Progenitor cell of endocrine pancreas (in vitro differentiated cells): ENCODE data around the gene C3orf85. TPM values are rescaled to one million over a fixed set of nuclear protein-coding genes. Genes with fewer than 3 reads are reported as not detected.

Experiments
- DNase-seq: peaks from one replicate; pipeline ENCODE4 v3.0.0; 2021; ENCODE audit warnings: low spot score; ENCODE audit not compliant: unreplicated experiment
- H3K27ac Mint-ChIP-seq: 2 replicates; pipeline ENCODE4 v1.8.0; 2021; ENCODE audit warnings: mild to moderate bottlenecking, moderate library complexity, mixed read lengths
- H3K27me3 Mint-ChIP-seq: 2 replicates; pipeline ENCODE4 v1.8.0; 2021; ENCODE audit warnings: mixed read lengths
- H3K36me3 Mint-ChIP-seq: 2 replicates; pipeline ENCODE4 v1.8.0; 2022; ENCODE audit warnings: mixed read lengths; ENCODE audit not compliant: insufficient read depth
- H3K4me1 Mint-ChIP-seq: 2 replicates; pipeline ENCODE4 v1.8.0; 2021; ENCODE audit warnings: low read depth, mixed read lengths
- H3K4me3 Mint-ChIP-seq: 2 replicates; pipeline ENCODE4 v1.8.0; 2021; ENCODE audit warnings: low read depth, mild to moderate bottlenecking, moderate library complexity, mixed read lengths
- H3K9me3 Mint-ChIP-seq: 2 replicates; pipeline ENCODE4 v1.8.0; 2021; ENCODE audit warnings: low read depth, mixed read lengths
- CTCF ChIP-seq: fragments of 200-600 bp; sonication (generic); IDR thresholded peaks from one replicate; pipeline ENCODE4 v1.5.0; 2021; ENCODE audit warnings: antibody characterized with exemption, mild to moderate bottlenecking; ENCODE audit not compliant: unreplicated experiment
- total RNA-seq: library from RNA; stranded (reverse); gene quantifications from 2 replicates; pipeline ENCODE4 v1.2.1, GENCODE V29; 2021

The C3orf85 gene
- total RNA-seq, 1 donor from 2014 or later: not detected

- TF ChIP-seq CTCF: no peak
- DNase-seq: no peak
- no peaks in the 10 kb centered on the region for H3K9me3 Mint-ChIP-seq
- no peaks in the 10 kb centered on the region for H3K27me3 Mint-ChIP-seq
- no peak overlapping the region for H3K4me3 Mint-ChIP-seq
- no peaks in the 10 kb centered on the region for H3K36me3 Mint-ChIP-seq
- no peaks in the 10 kb centered on the region for H3K4me1 Mint-ChIP-seq
- H3K27ac Mint-ChIP-seq: no peak overlapping the region
Observed at GRCh38 chr3:109143646-109144045, 7.1 kb downstream of the C3orf85 start.

- H3K27ac Mint-ChIP-seq: no peak overlapping the region
- DNase-seq: no peak
- TF ChIP-seq CTCF: no peak
- no peaks in the 10 kb centered on the region for H3K36me3 Mint-ChIP-seq
- no peak overlapping the region for H3K4me3 Mint-ChIP-seq
- H3K27me3 Mint-ChIP-seq: no peaks in the 10 kb centered on the region
- no peaks in the 10 kb centered on the region for H3K9me3 Mint-ChIP-seq
- no peaks in the 10 kb centered on the region for H3K4me1 Mint-ChIP-seq
Observed at GRCh38 chr3:109149078-109149477, 12.6 kb downstream of the C3orf85 start.

- Mint-ChIP-seq H3K36me3 (no peaks in the 10 kb centered on the region), H3K9me3 (no peaks in the 10 kb centered on the region), H3K27ac (no peak overlapping the region), H3K4me1 (no peaks in the 10 kb centered on the region), H3K4me3 (no peak overlapping the region), H3K27me3 (no peaks in the 10 kb centered on the region)
- TF ChIP-seq CTCF: no peak
- DNase-seq: no peak
Observed at GRCh38 chr3:109152320-109152719, 15.8 kb downstream of the C3orf85 start.

GRCh38 chr3:109154979-109155378 lies 18.5 kb downstream of the C3orf85 start:
- no peaks in the 10 kb centered on the region for H3K27me3 Mint-ChIP-seq
- no peaks in the 10 kb centered on the region for H3K36me3 Mint-ChIP-seq
- H3K27ac Mint-ChIP-seq: no peak overlapping the region
- no peak for DNase-seq
- no peaks in the 10 kb centered on the region for H3K9me3 Mint-ChIP-seq
- TF ChIP-seq CTCF: no peak
- no peak overlapping the region for H3K4me3 Mint-ChIP-seq
- H3K4me1 Mint-ChIP-seq: no peaks in the 10 kb centered on the region

GRCh38 chr3:109155828-109156227 lies 19.3 kb downstream of the C3orf85 start:
- no peak overlapping the region for H3K4me3 Mint-ChIP-seq

More at GRCh38 chr3:109155828-109156227, 19.3 kb downstream of the C3orf85 start:
- H3K9me3 Mint-ChIP-seq: no peaks in the 10 kb centered on the region
- no peaks in the 10 kb centered on the region for H3K27me3 Mint-ChIP-seq
- no peak for DNase-seq
- no peak for TF ChIP-seq CTCF
- H3K4me1 Mint-ChIP-seq: no peaks in the 10 kb centered on the region
- H3K27ac Mint-ChIP-seq: no peak overlapping the region
- no peaks in the 10 kb centered on the region for H3K36me3 Mint-ChIP-seq
